IPS-15b (cell line): ENCODE results near the gene ST6GALNAC4.
"Not testable (repeated sequence)": the region's sequence is repeated elsewhere in the genome, so short reads cannot be mapped to it uniquely, and the experiment has no call there.

Experiments used
- H3K27me3 ChIP-seq: one replicate; pipeline ENCODE4 v1.6.1; 2013; ENCODE audit warnings: low read length; ENCODE audit not compliant: control insufficient read depth, insufficient read depth
- H3K36me3 ChIP-seq: one replicate; pipeline ENCODE4 v1.6.1; 2013; ENCODE audit warnings: low read length; ENCODE audit not compliant: control insufficient read depth, insufficient read depth
- H3K4me1 ChIP-seq: one replicate; pipeline ENCODE4 v1.6.1; 2013; ENCODE audit warnings: mild to moderate bottlenecking, low read length; ENCODE audit not compliant: control insufficient read depth, insufficient read depth
- H3K4me3 ChIP-seq: one replicate; pipeline ENCODE4 v1.5.1; 2013; ENCODE audit warnings: low read depth, low read length
- H3K9ac ChIP-seq: one replicate; pipeline ENCODE4 v1.6.1; 2013; ENCODE audit warnings: low read depth, mild to moderate bottlenecking, low read length
- H3K9me3 ChIP-seq: one replicate; pipeline ENCODE4 v1.6.1; 2013; ENCODE audit warnings: mild to moderate bottlenecking, low read length; ENCODE audit not compliant: control insufficient read depth, insufficient read depth

The ST6GALNAC4 gene

DNA sequence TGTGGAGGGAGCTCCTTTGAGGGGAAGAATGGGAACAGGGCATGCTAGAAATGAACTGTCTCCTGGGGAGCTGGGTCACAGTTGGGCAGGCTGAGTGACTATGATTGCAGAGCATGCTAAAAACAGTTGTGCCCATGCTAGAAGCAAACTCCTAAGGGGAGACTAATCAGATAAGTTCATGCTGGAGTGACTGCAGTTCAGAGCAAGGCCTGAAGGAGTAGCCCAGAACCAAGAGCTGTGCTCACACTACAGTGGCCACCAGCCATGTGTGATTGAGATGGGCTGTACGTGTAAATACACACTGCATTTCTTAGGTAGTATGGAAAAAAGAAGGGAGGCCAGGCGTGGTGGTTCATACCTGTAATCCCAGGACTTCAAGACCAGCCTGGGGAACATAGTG is 29.0 kb downstream of the ST6GALNAC4 start:
- Histone ChIP-seq H3K4me3 (no peak overlapping the region), H3K9ac (no peak overlapping the region), H3K36me3 (peaks cover 14% of the 10 kb centered on the region), H3K4me1 (no peaks in the 10 kb centered on the region), H3K27me3 (no peaks in the 10 kb centered on the region), H3K9me3 (no peaks in the 10 kb centered on the region)

DNA sequence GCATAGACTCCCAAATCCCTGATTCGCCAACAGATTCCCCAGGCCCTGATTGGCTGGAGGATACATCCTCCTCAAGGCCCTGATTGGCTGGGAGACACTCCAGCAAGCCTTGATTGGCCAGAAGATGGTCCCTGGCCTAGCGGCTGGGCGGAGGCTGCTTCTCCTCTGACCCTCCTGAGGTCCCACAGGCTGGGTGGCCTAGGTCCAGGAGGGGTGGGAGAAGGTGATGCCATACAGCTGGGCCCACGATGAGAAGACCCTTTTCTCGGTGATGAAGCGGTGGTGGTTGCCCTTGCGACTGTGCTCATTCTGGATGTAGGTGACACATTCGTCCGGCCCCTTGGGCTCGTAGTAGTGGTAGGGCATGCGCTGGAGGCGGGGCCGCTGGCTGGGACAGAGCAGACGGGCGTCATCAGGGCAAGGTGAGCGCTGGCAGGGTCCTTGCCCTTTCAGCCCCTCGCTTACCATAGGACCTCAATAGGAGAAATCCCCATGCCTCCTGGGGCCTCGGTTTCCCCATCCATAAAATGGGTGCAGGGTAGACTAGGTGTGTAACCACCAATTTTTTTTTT is 30.4 kb downstream of the ST6GALNAC4 start:
- H3K4me1 ChIP-seq = no peaks in the 10 kb centered on the region
- H3K27me3 ChIP-seq = no peaks in the 10 kb centered on the region
- H3K36me3 ChIP-seq = peaks cover 11% of the 10 kb centered on the region
- no peaks in the 10 kb centered on the region for H3K9me3 ChIP-seq
- H3K9ac ChIP-seq = no peak overlapping the region
- H3K4me3 ChIP-seq = no peak overlapping the region

DNA sequence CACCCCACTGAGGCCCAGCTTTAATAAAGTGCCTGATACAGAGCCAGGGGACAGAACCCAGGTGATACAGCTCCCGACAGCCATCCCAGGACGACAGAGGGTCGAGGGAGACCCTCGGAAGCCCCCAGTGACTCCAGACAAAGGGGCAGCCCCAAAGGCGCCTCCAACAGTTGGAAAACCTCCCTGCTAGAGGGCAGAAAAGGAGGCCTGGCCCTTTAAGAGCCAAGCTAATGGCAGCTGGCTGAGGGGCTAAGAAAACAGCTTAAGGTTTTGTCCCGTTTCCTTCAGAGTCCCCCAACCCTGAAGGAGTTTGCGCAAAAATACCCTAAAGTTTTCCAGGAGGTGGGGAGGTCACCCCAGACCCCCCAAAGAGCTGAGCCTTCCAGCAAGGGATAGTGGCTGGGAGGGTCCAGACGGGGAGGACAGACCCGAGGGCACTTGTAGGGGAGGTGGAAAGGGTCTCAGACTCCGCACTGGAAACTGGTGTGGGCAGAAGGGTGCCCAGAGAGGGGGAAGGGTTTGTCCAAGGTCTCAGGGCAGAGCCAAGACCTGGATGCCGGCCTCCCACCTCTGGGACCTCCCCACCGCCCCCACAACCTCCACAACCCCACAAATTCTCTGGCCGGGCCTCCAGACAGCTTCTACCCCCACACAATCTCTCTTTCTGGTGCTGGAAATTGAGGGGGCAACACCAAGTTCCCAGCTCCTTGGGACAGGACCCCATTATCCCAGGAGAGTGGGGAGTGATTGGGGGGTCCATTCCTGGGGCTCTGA is 31.1 kb downstream of the ST6GALNAC4 start:
- Histone ChIP-seq H3K4me1 (no peaks in the 10 kb centered on the region), H3K27me3 (no peaks in the 10 kb centered on the region), H3K9me3 (no peaks in the 10 kb centered on the region), H3K4me3 (no peak overlapping the region), H3K9ac (no peak overlapping the region), H3K36me3 (peaks cover 8% of the 10 kb centered on the region)

DNA sequence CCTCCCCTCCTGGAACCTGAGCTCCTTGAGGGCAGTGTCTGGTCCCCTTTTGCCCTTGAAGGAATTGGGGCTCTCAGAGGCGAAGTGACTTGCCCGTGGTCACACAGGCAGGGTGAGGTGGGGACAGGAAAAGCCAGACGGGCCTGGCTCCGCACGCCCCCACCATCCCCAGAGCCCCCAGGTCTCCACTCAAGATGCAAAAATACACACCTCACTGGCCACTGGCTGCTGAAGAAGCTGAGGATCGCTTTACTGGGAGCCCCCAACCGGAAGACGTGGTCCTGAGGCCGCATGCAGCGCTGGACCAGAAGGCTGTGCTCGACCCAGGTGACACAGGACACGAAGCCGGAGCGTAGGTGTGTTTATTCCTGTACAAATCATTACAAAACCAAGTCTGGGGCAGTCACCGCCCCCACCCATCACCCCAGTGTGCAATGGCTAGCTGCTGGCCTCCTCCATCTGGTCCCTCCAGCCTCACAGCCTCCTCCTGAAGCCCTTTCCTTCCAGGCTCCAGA is 31.8 kb downstream of the ST6GALNAC4 start:
- H3K4me3 ChIP-seq = no peak overlapping the region

DNA sequence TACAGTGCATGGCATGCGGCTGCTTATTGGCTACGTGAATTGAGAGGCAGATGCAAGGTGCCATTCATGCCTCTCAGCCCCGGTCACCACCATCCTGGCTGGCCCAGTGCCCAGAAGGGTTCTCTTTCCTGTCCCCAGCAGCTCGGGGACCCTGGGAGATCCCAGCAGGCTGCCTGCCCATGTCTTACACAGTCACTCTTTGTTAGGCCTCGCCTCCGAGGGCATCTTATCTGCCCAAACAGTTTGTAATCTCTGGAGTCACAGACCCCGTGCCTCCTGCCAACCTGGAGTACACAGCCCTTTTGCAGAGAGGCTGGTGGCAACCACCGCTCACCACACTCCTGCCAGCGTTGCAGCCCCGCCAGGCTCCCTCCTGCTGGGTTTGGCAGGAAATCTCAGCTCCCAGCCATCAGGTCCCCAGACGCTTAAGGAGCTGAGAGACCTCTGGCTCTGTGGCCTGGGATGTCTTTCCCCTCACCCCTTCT is 32.4 kb downstream of the ST6GALNAC4 start:
- no peak overlapping the region for H3K9ac ChIP-seq
- H3K27me3 ChIP-seq = no peaks in the 10 kb centered on the region
- no peaks in the 10 kb centered on the region for H3K9me3 ChIP-seq
- H3K4me1 ChIP-seq = no peaks in the 10 kb centered on the region
- peaks cover 7% of the 10 kb centered on the region for H3K36me3 ChIP-seq
- no peak overlapping the region for H3K4me3 ChIP-seq

More for the DNA sequence above, 31.8 kb downstream of the ST6GALNAC4 start:
- Histone ChIP-seq H3K9me3 (no peaks in the 10 kb centered on the region), H3K27me3 (no peaks in the 10 kb centered on the region), H3K9ac (no peak overlapping the region), H3K36me3 (peaks cover 7% of the 10 kb centered on the region), H3K4me1 (no peaks in the 10 kb centered on the region)

DNA sequence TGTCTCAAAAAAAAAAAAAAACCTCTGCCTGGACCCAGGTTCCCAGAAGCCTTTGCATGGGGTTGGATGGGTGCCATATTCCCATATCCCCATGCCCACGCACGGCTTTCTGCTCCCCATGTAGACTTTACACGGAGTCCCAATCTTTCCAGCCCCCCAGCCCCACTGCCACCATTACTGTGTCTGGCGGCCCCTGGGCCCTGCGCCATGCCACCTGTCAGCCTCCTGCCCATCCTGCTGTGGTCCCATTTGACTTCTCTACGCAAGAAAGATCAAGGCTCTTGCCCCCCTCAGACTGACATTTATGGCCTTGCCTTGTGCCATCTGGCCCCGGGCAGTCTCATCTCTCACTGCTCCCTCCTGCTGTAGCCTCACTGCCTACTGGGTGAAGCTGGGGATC is 32.9 kb downstream of the ST6GALNAC4 start:
- Histone ChIP-seq H3K36me3 (peaks cover 7% of the 10 kb centered on the region), H3K4me3 (no peak overlapping the region), H3K9me3 (no peaks in the 10 kb centered on the region), H3K9ac (no peak overlapping the region), H3K27me3 (no peaks in the 10 kb centered on the region), H3K4me1 (no peaks in the 10 kb centered on the region)

DNA sequence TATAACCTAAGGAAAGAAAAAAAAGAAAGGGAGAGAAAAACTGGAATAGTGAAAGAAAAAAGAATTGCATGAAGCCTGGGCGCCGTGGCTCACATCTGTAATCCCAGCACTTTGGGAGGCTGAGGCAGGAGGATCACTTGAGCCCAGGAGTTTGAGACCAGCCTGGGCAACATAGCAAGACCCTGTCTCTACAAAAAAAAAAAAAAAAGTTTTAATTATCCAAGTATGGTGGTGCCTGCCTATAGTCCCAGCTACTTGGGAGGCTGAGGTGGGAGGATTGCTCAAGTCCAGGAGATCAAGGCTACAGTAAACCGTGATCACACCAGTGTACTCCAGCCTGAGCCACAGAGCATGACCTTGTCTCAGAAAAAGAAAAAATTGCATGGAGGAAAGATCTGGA is 35.1 kb downstream of the ST6GALNAC4 start:
- H3K9ac ChIP-seq, H3K27me3 ChIP-seq, H3K9me3 ChIP-seq, H3K36me3 ChIP-seq, H3K4me1 ChIP-seq, H3K4me3 ChIP-seq: not testable (repeated sequence)

DNA sequence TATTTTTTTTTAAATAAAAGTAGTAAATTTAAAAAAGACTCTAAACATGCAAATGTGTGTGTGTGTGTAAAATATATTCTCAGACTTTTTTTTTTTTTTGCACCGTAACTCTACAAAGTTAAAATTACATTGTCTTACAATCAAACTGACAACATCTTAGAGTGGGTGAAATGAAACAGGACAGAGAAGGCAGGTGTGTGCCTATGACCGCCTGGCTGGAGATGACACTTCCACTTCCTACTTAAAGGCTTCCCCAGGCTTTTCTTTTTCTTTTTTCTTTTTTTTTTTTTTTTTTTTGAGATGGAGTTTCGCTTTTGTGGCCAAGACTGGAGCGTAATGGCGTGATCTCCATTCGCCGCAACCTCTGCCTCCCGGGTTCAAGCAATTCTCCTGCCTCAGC is 36.7 kb downstream of the ST6GALNAC4 start:
- H3K36me3 ChIP-seq = peaks cover 2% of the 10 kb centered on the region
- peaks cover 3% of the 10 kb centered on the region for H3K27me3 ChIP-seq
- H3K9ac ChIP-seq = no peak overlapping the region
- H3K4me1 ChIP-seq = no peaks in the 10 kb centered on the region
- H3K9me3 ChIP-seq = no peaks in the 10 kb centered on the region
- no peak overlapping the region for H3K4me3 ChIP-seq

DNA sequence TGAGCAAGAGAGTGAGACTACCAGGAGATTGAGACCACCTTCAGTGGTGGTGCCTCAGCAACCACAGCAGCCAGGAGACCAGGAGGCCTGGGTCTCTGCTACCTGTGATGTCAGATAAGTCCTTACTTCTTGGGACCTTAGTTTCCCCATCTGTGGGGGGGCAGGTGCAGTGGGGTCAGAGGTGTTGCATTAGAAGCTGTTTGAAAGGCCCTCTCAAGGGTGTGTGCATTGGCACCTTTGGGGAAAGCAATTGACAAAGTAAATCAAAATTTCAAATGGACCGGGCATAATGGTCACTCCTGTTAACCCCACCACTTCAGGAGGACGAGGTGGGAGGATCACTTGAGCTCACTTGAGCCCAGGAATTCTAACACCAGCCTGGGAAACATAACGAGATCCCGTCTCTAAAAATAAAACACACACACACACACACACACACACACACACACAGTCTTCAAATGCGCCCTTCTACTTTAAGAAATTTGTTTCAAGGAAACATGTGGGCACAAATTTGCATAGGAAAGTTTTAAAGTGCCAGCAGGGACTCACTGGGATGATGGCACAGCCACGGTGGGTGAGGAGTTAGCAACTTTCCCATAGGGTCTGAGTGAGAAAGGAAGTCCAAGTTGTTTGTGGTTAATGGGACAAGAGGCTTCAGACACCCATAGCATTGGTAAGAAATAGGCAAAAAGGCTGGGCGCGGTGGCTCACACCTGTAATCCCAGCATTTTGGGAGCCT is 38.0 kb downstream of the ST6GALNAC4 start:
- Histone ChIP-seq H3K9me3 (no peaks in the 10 kb centered on the region), H3K36me3 (no peaks in the 10 kb centered on the region), H3K9ac (no peak overlapping the region), H3K4me1 (no peaks in the 10 kb centered on the region), H3K27me3 (peaks cover 3% of the 10 kb centered on the region), H3K4me3 (no peak overlapping the region)

DNA sequence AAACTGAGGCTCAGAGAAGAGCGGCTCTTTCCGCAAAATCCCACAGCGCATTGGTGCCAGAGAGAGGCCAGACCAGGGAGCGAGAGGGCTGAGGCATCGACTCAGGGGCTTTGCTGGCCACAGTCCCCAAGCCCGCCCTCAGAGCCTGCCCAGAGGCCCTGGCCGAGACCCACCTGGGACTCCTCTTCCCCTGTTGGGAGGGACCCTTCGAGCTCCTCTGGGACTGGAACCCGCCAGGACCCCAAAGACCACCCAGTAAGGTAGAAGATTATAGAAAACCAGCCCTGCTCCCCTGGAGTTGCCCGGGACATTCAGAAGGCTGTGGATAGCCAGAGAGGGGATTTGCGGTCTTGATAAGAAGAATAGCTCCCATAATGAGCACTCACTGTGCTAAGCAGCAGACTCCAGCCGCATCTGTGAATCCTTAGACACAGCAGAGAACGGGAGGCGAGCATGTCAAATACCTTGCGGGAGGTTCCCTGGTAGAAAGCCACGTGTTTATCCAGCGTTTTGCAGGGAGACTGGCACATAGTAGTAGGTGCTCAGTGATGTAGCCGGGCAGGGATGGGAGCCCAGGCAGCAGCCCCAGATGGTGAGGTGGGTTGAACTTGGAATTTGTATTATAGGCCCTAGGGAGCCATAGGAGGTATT is 38.7 kb downstream of the ST6GALNAC4 start:
- H3K9me3 ChIP-seq = no peaks in the 10 kb centered on the region
- H3K36me3 ChIP-seq = no peaks in the 10 kb centered on the region
- H3K4me3 ChIP-seq = peak overlapping the region; percentile 79
- no peaks in the 10 kb centered on the region for H3K4me1 ChIP-seq
- H3K27me3 ChIP-seq = peaks cover 3% of the 10 kb centered on the region
- H3K9ac ChIP-seq = peak overlapping the region; percentile 76

DNA sequence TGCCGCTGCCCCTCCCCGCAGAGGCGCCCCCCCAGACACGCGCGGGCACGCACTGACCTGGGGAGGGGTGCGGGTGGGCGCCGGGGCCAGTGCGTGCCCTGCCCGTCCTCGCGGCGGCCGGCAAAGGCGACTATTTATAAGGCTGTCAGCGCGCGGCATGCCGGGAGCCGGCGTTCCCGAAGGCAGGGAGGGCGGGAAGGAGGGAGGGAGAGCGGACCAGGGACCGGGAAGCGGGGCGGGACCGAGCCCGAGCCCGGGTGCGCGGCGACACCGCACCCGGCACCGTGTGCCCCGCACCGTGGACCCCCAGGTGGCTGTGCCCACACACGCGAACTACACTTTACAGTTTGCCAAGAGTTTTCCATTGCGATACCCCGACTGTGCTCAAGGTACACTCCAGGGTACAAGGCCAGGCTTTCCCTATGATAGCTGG is 39.3 kb downstream of the ST6GALNAC4 start, which contains the start of gene AK1:
Gene AK1, minus strand, starts transcription at position 110 of the 433 bp plus-strand sequence. CDS start 3,058 bp downstream, outside the sequence.
- Histone ChIP-seq H3K4me1 (no peaks in the 10 kb centered on the region), H3K27me3 (peaks cover 3% of the 10 kb centered on the region), H3K4me3 (peak within 1 kb of the TSS; percentile 79), H3K9me3 (no peaks in the 10 kb centered on the region), H3K36me3 (no peaks in the 10 kb centered on the region), H3K9ac (peak within 1 kb of the TSS; percentile 76)
